HG03575 (cell line): Measurements from ENCODE around the gene SCAMP2.
"Not testable (repeated sequence)": the region's sequence is repeated elsewhere in the genome, so short reads cannot be mapped to it uniquely, and the experiment has no call there.

Experiments
- ATAC-seq: cut with Tn5 transposase; IDR thresholded peaks from one replicate; pipeline ENCODE4 v1.9.1; 2021; ENCODE audit not compliant: unreplicated experiment, insufficient number of reproducible peaks, low FRiP score; ENCODE audit errors: extremely low read depth

The SCAMP2 gene

DNA sequence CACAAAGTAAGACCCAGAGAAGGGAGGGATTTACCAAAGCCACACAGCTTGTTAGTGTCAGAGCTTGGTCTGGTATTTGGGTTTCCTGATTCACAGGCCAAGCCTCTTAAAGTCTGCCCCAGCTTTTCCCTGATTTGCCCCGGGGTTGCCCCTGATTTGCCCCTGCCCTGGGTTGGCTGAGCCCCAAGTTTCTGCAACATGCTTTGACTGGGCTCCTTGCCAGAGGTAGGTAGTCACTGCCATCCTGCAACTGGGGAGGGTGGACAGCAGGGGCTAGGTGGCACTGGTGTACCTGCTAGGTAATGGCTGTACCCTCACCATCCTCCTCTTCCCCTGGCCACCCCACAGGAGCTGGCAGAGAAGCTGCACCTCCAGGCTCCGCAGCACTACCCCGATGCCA lies 19.1 kb upstream of the SCAMP2 start:
- no peak for ATAC-seq

DNA sequence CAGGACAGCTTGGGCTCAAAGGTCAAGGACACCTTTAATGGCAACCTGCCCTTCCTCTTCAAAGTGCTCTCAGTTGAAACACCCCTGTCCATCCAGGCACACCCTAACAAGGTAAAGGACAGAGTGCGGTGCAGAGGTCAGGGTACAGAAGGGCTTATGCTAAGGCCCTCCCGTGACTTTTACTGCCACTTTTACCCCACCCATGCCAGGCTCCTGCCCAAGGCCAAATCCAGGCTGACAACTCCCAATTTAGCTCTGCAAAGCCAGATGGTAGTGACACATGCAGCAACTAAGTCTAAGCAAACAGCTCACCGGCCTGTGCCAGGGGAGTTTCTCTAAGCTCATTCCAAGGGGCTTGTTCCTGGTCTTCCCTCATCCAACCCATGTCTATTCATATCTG lies 18.3 kb upstream of the SCAMP2 start:
- no peak for ATAC-seq

DNA sequence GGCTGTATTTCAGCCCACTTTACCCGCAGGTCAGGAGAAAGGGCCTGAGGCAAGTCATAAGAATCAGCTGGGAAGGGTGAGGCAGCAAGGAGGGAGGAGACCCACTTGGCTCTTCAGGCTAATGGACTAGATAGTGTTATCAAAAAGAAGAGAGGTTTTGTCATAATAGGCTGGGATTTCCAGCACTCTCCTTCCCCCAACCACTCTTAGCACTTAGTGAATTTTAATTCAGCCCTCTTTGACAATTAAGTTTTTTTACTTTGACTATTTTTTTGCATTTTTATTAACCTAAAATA lies 17.4 kb upstream of the SCAMP2 start:
- no peak for ATAC-seq

DNA sequence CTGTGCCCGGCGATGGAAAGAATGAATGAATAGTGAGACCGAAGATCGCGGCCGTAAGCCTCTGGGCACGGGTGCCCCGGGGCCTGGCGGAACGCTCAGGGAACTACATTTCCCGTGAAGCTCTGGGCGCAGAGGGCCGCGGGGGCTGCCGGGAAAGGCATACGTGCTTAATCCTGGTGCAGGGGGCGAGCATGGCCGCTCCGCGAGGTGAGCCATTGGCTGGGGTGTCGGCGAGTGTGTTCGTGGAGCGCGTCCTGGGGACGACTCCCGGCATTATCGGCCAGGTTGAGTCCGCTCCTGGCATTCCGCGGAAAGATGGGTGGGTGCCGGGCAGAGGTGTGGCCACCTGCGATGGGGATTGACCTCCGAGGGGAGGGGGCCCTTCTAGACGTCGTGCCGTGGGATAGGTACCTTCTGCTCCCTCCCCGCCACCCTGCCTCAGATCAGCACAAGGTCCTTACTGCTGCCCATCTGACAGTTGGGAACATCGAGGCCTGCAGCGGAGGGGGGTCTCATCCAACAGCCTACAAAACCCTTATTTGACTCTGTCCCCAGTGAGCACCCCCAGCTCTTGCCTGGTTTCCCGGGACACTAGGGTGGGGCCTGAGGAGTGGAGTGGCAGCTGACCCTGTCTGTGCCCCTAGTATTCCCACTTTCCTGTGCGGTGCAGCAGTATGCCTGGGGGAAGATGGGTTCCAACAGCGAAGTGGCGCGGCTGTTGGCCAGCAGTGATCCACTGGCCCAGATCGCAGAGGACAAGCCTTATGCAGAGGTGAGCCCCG lies 16.9 kb upstream of the SCAMP2 start, which contains the start of gene MPI:
MPI (plus strand) TSS at position 160 of the 782 bp plus-strand sequence; CDS start at position 192, 32 bp downstream.
- ATAC-seq, result no peak

DNA sequence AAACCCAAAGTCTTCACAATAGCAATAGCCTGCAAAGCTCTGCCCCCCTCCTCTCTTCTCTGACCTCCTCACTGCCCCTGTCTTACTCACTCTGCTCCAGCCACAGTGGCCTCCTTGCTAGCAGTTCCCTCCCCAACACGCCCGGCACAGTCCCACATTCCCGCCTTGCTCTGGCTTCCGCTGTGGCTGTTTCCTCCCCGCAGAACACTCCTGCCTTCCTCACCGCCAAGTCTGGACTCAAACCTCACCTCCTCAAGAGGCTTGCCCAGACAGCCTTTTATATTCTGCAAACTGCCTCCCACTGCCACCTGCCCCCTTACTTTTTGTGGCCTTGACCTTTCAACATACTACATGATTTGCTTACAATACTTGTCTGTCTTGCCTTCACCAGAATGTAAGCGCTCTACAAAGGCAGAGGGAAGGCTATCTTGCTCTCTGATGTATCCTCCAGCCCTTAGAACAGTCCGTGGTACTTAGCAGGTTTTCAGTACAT lies 16.3 kb upstream of the SCAMP2 start:
- no peak for ATAC-seq

DNA sequence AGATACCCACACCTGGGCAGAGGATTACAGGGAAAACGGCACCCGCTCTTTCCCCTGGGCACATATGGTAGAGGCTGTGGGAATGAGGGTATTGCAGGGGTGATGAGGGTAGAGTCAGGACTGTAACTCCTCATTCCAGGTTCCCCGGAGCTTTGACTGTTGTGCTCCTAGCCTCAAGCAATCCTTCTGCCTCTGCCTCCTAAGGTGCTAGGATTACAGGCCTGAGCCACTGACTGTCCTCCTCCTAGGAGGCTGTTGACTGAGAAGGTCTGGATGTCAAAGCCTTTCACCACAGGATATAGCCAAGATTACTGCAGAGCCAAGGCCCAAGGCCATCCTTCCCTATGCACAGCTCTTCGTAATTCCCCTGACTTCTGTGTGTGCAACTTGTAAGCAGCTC lies 15.6 kb upstream of the SCAMP2 start:
- ATAC-seq, result no peak

DNA sequence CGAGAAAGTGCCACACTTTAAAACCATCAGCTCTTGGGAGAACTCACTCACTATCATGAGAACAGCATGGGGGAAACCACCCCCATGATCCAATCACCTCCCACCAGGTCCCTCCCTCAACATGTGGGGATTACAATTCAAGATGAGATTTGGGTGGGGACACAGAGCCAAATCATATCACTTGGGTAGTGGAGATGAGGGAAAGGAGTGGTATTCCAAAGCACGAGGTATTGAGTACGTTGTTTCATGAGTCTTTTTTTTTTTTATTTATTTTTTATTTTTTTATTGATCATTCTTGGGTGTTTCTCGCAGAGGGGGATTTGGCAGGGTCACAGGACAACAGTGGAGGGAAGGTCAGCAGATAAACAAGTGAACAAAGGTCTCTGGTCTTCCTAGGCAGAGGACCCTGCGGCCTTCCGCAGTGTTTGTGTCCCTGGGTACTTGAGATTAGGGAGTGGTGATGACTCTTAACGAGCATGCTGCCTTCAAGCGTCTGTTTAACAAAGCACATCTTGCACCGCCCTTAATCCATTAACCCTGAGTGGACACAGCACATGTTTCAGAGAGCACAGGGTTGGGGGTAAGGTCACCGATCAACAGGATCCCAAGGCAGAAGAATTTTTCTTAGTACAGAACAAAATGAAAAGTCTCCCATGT lies 14.5 kb upstream of the SCAMP2 start:
- ATAC-seq, result not testable (repeated sequence)

DNA sequence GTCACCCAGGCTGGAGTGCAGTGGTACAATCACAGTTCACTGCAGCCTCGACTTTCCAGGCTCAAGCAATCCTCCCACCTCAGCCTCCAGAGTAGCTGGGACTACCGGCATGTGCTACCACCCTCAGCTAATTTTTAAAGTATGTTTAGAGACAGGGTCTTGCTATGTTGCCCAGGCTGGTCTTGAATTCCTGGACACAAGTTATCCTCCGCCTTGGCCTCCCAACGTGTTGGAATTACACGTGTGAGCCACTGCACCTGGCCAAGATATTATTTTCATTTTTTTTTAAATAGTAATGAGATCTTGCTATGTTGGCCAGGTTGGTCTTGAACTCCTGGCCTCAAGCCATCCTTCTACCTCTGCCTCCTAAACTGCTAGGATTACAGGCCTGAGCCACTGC lies 12.3 kb upstream of the SCAMP2 start:
- no peak for ATAC-seq

DNA sequence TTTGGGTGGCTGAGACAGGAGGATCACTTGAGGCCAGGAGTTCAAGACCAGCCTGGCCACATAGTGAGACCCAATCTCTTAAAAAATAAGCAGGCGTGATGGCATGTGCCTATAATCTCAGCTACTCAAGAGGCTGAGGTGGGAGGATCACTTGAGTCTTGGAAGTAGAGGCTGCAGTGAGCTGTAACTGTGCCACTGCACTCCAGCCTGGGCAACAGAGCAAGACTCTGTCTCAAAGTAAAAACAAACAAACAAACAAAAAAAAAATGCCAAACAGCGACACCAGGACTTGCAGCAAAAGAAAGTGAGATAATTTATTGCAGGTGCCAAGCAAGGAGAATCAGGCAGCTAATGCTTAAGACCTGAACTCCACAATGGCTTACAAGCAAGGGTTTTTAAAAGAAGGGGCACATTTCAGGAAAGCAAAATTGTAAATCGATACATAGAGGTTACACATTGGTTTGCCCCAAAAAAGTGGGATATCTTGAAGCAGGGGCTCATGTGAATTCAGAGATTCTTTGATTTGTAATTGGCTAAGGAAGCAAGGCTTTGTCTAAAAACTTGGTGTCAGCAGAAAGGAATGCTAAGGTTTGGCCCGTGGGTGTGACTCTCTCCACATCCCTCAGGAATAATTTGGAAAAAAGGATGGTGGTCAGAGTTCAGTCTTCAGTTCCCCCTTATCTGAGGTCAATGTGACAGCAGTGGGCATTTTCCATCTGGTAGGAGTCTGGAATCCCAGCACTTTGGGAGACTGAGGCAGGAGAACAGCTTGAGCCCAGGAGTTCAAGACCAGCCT lies 11.5 kb upstream of the SCAMP2 start:
- no peak for ATAC-seq

DNA sequence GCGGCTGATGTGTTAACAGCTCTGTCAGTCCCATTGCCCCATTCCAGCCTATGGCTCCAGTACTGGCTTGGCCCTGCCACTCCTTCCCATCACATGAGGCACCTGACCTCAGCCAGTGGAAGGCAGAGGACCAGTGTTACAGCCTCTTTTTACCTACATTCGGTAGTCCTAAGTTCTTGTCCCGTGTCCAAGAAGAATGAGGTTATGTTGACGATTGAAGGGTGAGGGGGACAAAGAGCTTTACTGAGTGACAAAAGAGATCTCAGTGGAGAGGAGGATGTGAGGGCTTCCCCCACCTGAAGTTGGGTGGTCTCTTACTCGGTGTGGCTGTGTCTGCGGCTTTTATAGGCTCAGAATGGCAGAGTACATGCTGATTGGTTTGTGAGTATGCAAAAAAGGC lies 9.4 kb upstream of the SCAMP2 start:
- no peak for ATAC-seq

DNA sequence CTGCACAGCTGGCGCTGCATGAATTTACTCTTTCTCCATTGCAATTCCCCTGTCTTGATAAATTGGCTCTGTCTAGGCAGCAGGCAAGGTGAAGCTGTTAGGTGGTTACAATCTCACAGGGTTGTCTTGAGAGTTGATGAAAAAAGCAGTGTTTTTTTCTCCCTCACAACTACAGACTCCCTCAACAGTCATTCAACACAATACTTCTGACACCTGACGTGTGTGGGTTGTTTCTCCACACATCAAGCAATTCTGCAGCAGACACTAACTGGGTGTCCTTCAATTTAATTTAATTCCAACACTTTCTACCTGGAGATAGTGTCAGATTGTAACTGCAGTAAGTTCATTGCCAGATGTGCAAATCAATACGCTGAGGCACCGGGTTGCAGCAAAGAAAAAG lies 5.1 kb upstream of the SCAMP2 start:
- ATAC-seq, result no peak

DNA sequence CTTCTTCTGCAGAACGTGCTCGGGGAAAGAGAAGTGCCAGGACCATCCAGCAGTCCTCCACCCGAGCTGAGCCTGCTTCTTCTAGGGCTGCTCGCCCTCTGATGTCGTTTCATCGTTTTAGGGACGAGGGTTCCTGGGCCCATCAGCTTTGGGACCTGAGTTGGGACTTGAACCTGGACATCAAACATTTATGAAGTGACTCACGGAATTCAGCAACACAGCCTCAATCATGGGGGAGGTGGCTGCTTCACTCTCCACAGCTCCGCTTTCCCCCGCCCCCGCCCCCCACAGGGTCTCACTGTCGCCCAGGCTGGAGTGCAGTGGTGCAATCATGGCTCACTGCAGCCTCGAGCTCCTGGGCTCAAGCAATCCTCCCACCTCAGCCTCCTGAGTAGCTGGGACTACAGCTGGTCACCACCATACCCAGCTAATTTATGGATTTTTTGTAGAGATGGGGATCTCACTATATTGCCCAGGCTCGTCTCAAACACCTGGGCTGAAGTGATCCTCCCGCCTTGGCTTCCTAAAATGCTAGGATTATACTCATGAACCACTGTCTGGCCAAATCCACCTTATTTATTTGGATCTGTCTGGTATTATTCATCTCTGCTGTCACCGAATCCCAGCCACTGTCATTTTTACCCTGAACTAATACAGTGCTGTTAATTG lies 725 bp upstream of the SCAMP2 start:
- no peak for ATAC-seq

DNA sequence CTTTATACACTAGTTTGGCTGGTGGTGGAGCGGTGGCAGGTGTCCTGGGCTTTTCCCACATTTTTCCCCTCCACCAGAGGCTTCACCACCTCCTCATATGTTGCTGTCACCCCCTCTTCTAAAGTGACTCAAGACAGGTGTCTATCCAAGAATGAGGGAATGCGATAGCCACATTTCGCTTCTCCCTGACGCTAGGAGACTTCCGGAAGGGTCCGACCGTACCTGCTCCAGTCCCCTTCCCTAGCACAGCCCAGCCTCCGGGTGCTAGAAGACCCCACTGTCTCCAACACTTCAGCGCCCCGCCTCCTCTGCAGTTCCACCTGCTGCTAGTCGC lies 496 bp downstream of the SCAMP2 start:
- ATAC-seq, result no peak

DNA sequence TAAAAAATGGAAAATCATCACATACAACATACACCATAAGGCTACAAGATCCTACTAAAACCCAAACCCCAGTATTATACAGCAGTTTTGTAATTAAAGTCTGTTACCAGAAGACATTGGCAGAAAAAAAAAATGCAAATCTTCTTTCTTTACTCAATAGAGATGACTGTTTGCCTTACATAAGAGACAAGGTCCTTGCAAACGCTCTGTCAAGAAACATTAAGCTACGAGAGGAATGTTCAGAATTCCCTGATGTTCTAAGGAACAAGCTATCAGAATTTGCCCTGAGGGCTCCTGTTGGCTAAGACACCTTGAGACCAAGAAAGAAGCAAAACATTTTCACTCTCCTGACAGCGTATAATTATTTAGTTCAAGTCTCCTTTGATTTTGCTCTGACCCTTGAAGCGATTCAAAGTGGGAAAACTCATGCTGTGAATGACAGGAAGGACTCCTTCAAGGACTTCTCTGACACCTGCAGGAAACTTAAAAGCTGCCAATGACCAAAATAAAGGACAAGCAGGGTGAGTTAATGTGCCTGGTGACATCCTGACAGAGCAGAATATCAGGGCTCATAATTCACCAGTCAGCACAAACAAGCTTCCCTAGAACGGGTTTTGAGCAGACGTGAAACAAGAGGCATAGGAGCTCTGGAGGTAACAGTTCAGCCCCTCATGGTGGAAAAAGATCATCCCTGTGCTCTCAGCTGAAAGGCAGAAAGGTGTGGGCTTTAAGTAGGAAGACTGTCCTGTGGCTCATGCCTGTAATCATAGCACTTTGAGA lies 2.5 kb downstream of the SCAMP2 start:
- no peak for ATAC-seq

DNA sequence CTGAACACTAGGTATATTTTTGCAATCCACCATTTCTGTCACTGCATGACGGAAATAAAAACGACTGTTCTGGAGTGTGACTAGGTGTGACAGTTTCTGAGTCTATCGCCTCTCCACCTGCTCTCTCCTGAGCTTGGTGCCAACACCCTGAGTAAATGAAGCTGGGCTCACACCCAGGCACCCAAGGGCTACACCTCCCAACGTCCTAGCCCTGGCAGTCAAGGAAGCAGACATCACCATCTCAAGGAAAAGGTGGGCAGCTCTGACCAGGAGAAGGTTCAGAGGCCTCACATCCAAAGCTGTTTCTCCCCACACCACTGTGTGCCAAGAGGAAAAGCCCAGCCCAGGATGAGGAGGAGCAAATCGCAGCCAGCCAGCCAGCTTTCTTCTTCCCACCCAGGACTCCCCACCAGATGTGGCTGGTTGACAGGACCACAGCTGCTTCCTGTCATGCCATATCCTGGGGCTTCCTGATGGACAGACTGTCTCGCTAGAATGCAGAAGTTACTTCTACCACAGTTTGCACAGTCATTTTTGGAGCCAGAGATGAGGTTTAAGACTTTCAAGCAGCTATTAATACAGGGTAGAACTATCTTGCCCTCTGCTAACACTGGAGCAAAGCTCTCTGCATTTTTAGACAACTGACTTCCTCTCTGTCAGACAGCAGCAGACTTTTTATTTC lies 3.3 kb downstream of the SCAMP2 start:
- no peak for ATAC-seq

DNA sequence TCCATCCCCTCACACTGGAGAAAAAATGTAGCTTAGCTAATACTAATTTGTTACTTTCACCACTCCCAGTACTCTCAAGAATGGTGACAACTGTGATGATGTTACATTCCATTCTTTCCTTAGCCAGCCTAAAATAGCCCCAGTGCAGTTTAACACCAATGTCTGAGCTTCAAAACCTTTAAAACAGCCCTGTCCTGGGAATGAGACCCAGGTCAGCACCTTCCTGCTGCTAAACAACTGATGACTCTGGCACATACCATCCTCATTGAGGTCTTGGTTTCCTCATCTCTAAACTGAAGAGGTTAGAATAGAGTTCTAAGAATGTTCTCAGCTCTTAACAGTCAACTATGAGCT lies 3.8 kb downstream of the SCAMP2 start:
- ATAC-seq, result no peak

DNA sequence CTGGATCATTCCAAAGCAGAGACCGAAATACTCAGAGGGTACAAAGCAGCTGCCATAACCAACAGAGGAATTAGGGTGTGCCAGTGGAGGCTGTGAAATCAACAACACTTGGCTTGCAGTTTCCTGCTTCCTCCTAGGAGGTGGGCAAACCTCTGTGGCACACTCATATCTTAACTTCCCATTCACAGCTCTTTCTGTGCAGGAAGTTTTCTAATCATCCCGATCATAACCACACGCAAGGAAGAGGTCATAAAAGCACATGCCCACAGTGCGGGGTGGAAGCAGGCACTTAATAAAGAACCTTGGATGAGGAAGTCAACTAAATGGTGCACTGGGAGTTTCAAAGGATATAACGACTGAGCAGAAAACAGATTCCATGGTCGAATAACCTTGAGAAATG lies 5.1 kb downstream of the SCAMP2 start:
- no peak for ATAC-seq

DNA sequence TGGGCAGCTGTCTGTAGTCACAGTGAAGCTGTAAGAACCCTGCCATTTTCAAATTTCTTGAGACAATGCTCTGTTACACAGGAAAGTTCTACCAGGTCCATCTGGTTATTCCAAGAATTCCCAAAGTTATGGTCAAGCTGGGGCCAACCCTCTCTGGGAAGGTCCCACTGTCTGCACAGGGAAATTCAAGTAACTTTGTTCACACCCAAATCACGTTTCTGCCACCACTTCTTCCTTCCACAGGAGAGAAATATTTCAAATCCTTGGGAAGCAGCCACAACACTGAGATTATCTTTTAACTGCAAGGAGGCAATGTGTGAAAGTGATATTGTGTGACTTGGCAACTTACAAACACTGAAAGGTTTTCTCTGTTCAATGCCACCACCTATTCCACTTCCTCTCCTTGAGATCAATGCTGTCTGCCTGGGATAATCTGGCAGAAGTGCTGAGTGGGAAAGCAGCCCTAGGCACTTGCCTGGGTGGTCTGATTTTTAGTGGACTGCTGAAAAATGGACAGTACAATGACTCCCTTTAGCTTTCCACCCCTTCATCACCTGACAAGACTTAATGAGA lies 5.6 kb downstream of the SCAMP2 start:
- ATAC-seq, result no peak
